Panc1 (cell line): Measurements from ENCODE around the gene MPRIP. TPM values are rescaled to one million over a fixed set of nuclear protein-coding genes. Genes with fewer than 3 reads are reported as not detected.

Experiments
- ATAC-seq: fragments of 200-7000 bp; cut with Tn5 transposase; 2 replicates; pipeline ENCODE4 v1.9.1; 2020; ENCODE audit warnings: mild to moderate bottlenecking, moderate library complexity
- BruUV-seq: library from RNA; stranded (reverse); fragments of 400-500 nt; replicated peaks from 2 replicates; lab custom pipeline; 2021; lab: Mats Ljungman, UMichigan
- CTCF ChIA-PET: fragments of 300-600 bp; sonication (Branson Sonifier 250); formaldehyde crosslinking; loops from one replicate; lab custom pipeline; 2022; ENCODE audit warnings: antibody characterized with exemption; lab: Charles Lee
- POLR2A ChIA-PET: fragments of 300-600 bp; sonication (Branson Sonifier 250); formaldehyde crosslinking; loops from one replicate; lab custom pipeline; 2022; ENCODE audit warnings: antibody characterized with exemption; lab: Charles Lee
- DNase-seq: peaks from one replicate; pipeline ENCODE4 v3.0.0-alpha.2; 2010; ENCODE audit warnings: low read depth, low spot score
- H3K27ac ChIP-seq: 2 replicates; pipeline ENCODE4 v1.5.1; 2011; ENCODE audit warnings: mild to moderate bottlenecking, low read length, inconsistent platforms
- H3K27me3 ChIP-seq: fragments of 200-500 bp; sonication (Bioruptor generic); 2 replicates; pipeline ENCODE4 v1.6.0; 2014; ENCODE audit warnings: low read length, inconsistent platforms; ENCODE audit not compliant: control insufficient read depth, insufficient read depth
- H3K36me3 ChIP-seq: fragments of 200-500 bp; sonication (Bioruptor generic); 2 replicates; pipeline ENCODE4 v1.5.1; 2014; ENCODE audit warnings: inconsistent platforms, mild to moderate bottlenecking, low read length, moderate library complexity; ENCODE audit not compliant: control insufficient read depth, insufficient read depth
- H3K4me1 ChIP-seq: 2 replicates; pipeline ENCODE4 v1.5.1; 2011; ENCODE audit warnings: inconsistent platforms, mild to moderate bottlenecking, low read length, moderate library complexity; ENCODE audit not compliant: control insufficient read depth, insufficient read depth
- H3K4me3 ChIP-seq, 2 experiments: 2 replicates each; pipeline ENCODE4 v1.5.1; 2011 to 2012; ENCODE audit warnings: low read depth in 2 of 2, low read length in 2 of 2, mild to moderate bottlenecking in 2 of 2, inconsistent platforms in 1 of 2, moderate library complexity in 1 of 2
- H3K9me3 ChIP-seq: fragments of 200-500 bp; sonication (Bioruptor generic); 2 replicates; pipeline ENCODE4 v1.5.1; 2014; ENCODE audit warnings: low read depth, mild to moderate bottlenecking, inconsistent platforms, low read length, moderate library complexity; ENCODE audit not compliant: control insufficient read depth, insufficient read depth
- CTCF ChIP-seq: fragments of 450-650 bp; IDR thresholded peaks from 2 replicates; pipeline ENCODE4 v1.5.1; 2017; ENCODE audit warnings: mild to moderate bottlenecking
- POLR2AphosphoS5 ChIP-seq: IDR thresholded peaks from 2 replicates; pipeline ENCODE4 v1.6.1; 2012; ENCODE audit warnings: mild to moderate bottlenecking, low read depth, low read length, moderate library complexity
- REST ChIP-seq, 2 experiments: IDR thresholded peaks; 2 replicates each; pipeline ENCODE4 v1.6.1; 2011 to 2012; ENCODE audit warnings: low read depth in 2 of 2, control low read depth in 1 of 2, low read length in 1 of 2, mild to moderate bottlenecking in 1 of 2, moderate library complexity in 1 of 2; ENCODE audit not compliant: insufficient read depth in 1 of 2
- SIN3A ChIP-seq: IDR thresholded peaks from 2 replicates; pipeline ENCODE4 v1.6.1; 2012; ENCODE audit warnings: low read depth, mild to moderate bottlenecking, low read length, moderate library complexity, borderline replicate concordance; ENCODE audit not compliant: insufficient read depth
- TCF7L2 ChIP-seq: IDR thresholded peaks from 2 replicates; pipeline ENCODE4 v1.6.1; 2011; ENCODE audit warnings: mild to moderate bottlenecking, low read depth, low read length, inconsistent platforms
- in situ Hi-C: cut with HindIII; loops from 2 replicates; pipeline ENCODE4 v1.10.0; 2016; ENCODE audit warnings: low sequenced_read_pairs, low pct_unique_long_range_greater_than_20kb
- intact Hi-C: fragments of 100-400 bp; cut with micrococcal nuclease; formaldehyde crosslinking; loops from one replicate; pipeline ENCODE4 v1.10.0; 2022; ENCODE audit not compliant: unreplicated experiment
- total RNA-seq: library from RNA; stranded (reverse); gene quantifications from one replicate; pipeline ENCODE4 v1.2.1, GENCODE V29; 2021; ENCODE audit not compliant: unreplicated experiment

The MPRIP gene
- total RNA-seq, 1 experiment from 2014 or later, result 155 TPM

- no peak overlapping the region for H3K4me3 ChIP-seq
- H3K27me3 ChIP-seq, result no peaks in the 10 kb centered on the region
- peaks cover 8% of the 10 kb centered on the region; the same call in 1 of the 2 replicates for H3K36me3 ChIP-seq
- DNase-seq (no peak), ATAC-seq (no peak)
- H3K4me1 ChIP-seq, result no peaks in the 10 kb centered on the region
- no peak for TF ChIP-seq CTCF
- no peak for TF ChIP-seq POLR2AphosphoS5
- TF ChIP-seq REST (IDR thresholded peaks at IDR 0.05; ENCODE audit: insufficient read depth in 1 of 2, low read depth in 2 of 2, low read length in 1 of 2), result no peak
- TF ChIP-seq SIN3A, result no peak
- TF ChIP-seq TCF7L2, result no peak
- H3K9me3 ChIP-seq, result no peaks in the 10 kb centered on the region
- CTCF ChIA-PET, result no interaction called here
- POLR2A ChIA-PET, result no interaction called here
- no TSS peak for BruUV-seq
- no peak overlapping the region for H3K27ac ChIP-seq
- in situ Hi-C loops, result no loop called here
- intact Hi-C loops, result no loop called here
Measured at GRCh38 chr17:17161121-17161520, 118.9 kb downstream of the MPRIP start.

GRCh38 chr17:17161759-17162158, 119.5 kb downstream of the MPRIP start:
- CTCF ChIA-PET, result no interaction called here
- ATAC-seq, result no peak
- Histone ChIP-seq H3K36me3 (peaks cover 8% of the 10 kb centered on the region; the same call in 1 of the 2 replicates), H3K4me3 (no peak overlapping the region), H3K9me3 (no peaks in the 10 kb centered on the region), H3K4me1 (no peaks in the 10 kb centered on the region), H3K27me3 (no peaks in the 10 kb centered on the region), H3K27ac (no peak overlapping the region)
- intact Hi-C loops, result no loop called here
- no peak for TF ChIP-seq CTCF
- TF ChIP-seq POLR2AphosphoS5, result no peak
- no peak for TF ChIP-seq REST (IDR thresholded peaks at IDR 0.05; ENCODE audit: insufficient read depth in 1 of 2, low read depth in 2 of 2, low read length in 1 of 2)
- TF ChIP-seq TCF7L2, result no peak
- no peak for TF ChIP-seq SIN3A
- no peak for DNase-seq
- POLR2A ChIA-PET, result no interaction called here
- no TSS peak for BruUV-seq
- in situ Hi-C loops, result no loop called here
